Liver (tissue), 9 donors: ENCODE measurements around the gene MEFV. TPM values are rescaled to one million over a fixed set of nuclear protein-coding genes. Genes with fewer than 3 reads are reported as not detected.

Source experiments
- DNase-seq: peaks from one replicate; pipeline ENCODE4 v3.0.0-alpha.2; 2017; ENCODE audit warnings: low spot score
- H3K27ac ChIP-seq, 2 donors: one replicate each; pipeline ENCODE4 v1.7.0; 2013; ENCODE audit warnings: inconsistent platforms in 2 of 2, low read length in 2 of 2, control low read depth in 1 of 2, low read depth in 1 of 2, mild to moderate bottlenecking in 1 of 2
- H3K27me3 ChIP-seq, 4 donors: one replicate each; pipeline versions ENCODE4 v1.6.1 to v1.7.0; 2013; ENCODE audit warnings: low read length in 3 of 4, inconsistent platforms in 1 of 4, mild to moderate bottlenecking in 1 of 4, moderate library complexity in 1 of 4; ENCODE audit not compliant: control insufficient read depth in 4 of 4, insufficient read depth in 4 of 4
- H3K36me3 ChIP-seq, 4 donors: one replicate each; pipeline versions ENCODE4 v1.6.1 to v1.7.0; 2013; ENCODE audit warnings: low read length in 3 of 4, mild to moderate bottlenecking in 3 of 4, low read depth in 1 of 4, moderate library complexity in 1 of 4; ENCODE audit not compliant: control insufficient read depth in 4 of 4, insufficient read depth in 3 of 4
- H3K4me1 ChIP-seq, 4 donors: one replicate each; pipeline versions ENCODE4 v1.6.1 to v1.7.0; 2013; ENCODE audit warnings: low read length in 3 of 4, mild to moderate bottlenecking in 3 of 4, moderate library complexity in 1 of 4; ENCODE audit not compliant: control insufficient read depth in 4 of 4, insufficient read depth in 4 of 4
- H3K4me3 ChIP-seq, 3 donors: one replicate each; pipeline versions ENCODE4 v1.6.1 to v1.7.0; 2013; ENCODE audit warnings: low read length in 3 of 3, control low read depth in 1 of 3, low read depth in 1 of 3, mild to moderate bottlenecking in 1 of 3
- H3K9ac ChIP-seq, 2 donors: one replicate each; pipeline ENCODE4 v1.7.0; 2013; ENCODE audit warnings: low read length in 2 of 2, mild to moderate bottlenecking in 2 of 2, moderate library complexity in 2 of 2, control low read depth in 1 of 2, low read depth in 1 of 2
- H3K9me3 ChIP-seq, 4 donors: one replicate each; pipeline versions ENCODE4 v1.6.1 to v1.7.0; 2013; ENCODE audit warnings: low read length in 3 of 4; ENCODE audit not compliant: control insufficient read depth in 4 of 4
- ATF3 ChIP-seq: IDR thresholded peaks from 2 replicates; pipeline ENCODE4 v1.6.1; 2016; ENCODE audit warnings: antibody characterized with exemption
- CTCF ChIP-seq: fragments of 150-350 bp; IDR thresholded peaks from 2 replicates; pipeline ENCODE4 v1.5.1; 2017; ENCODE audit warnings: improper control_type of control experiment, low read depth, low read length; ENCODE audit not compliant: missing input control
- EGR1 ChIP-seq, 2 donors: IDR thresholded peaks; 2 replicates each; pipeline ENCODE4 v1.6.1; 2016 to 2018; ENCODE audit warnings: antibody characterized with exemption in 2 of 2, low read depth in 2 of 2
- FOXA1 ChIP-seq: IDR thresholded peaks from 2 replicates; pipeline ENCODE4 v1.6.1; 2016; ENCODE audit warnings: antibody characterized with exemption
- FOXA2 ChIP-seq: IDR thresholded peaks from 2 replicates; pipeline ENCODE4 v1.6.1; 2016; ENCODE audit warnings: antibody characterized with exemption
- GABPA ChIP-seq, 2 donors: IDR thresholded peaks in 1 of 2; conservative IDR thresholded peaks in 1 of 2; 2 replicates each; pipeline ENCODE4 v1.6.1; 2016; ENCODE audit warnings: antibody characterized with exemption in 2 of 2, mild to moderate bottlenecking in 1 of 2, moderate library complexity in 1 of 2
- HNF4A ChIP-seq, 2 donors: conservative IDR thresholded peaks; 2 replicates each; pipeline ENCODE4 v1.6.1; 2016; ENCODE audit warnings: antibody characterized with exemption in 2 of 2, mild to moderate bottlenecking in 2 of 2
- HNF4G ChIP-seq: IDR thresholded peaks from 2 replicates; pipeline ENCODE4 v1.6.1; 2016; ENCODE audit warnings: antibody characterized with exemption
- JUND ChIP-seq, 2 donors: IDR thresholded peaks; 2 replicates each; pipeline ENCODE4 v1.6.1; 2016; ENCODE audit warnings: antibody characterized with exemption in 2 of 2
- MAX ChIP-seq: IDR thresholded peaks from 2 replicates; pipeline ENCODE4 v1.6.1; 2016; ENCODE audit warnings: antibody characterized with exemption
- NR2F2 ChIP-seq: IDR thresholded peaks from 2 replicates; pipeline ENCODE4 v1.6.1; 2016; ENCODE audit warnings: antibody characterized with exemption
- RAD21 ChIP-seq, 2 donors: IDR thresholded peaks; 2 replicates each; pipeline ENCODE4 v1.6.1; 2016; ENCODE audit warnings: antibody characterized with exemption in 2 of 2, mild to moderate bottlenecking in 2 of 2
- REST ChIP-seq: IDR thresholded peaks from 2 replicates; pipeline ENCODE4 v1.6.1; 2016; ENCODE audit warnings: antibody characterized with exemption, mild to moderate bottlenecking
- RXRA ChIP-seq, 2 donors: IDR thresholded peaks; 2 replicates each; pipeline ENCODE4 v1.6.1; 2017 to 2018; ENCODE audit warnings: antibody characterized with exemption in 2 of 2, mild to moderate bottlenecking in 1 of 2
- SP1 ChIP-seq: IDR thresholded peaks from 2 replicates; pipeline ENCODE4 v1.6.1; 2018; ENCODE audit warnings: antibody characterized with exemption, mild to moderate bottlenecking
- TAF1 ChIP-seq: conservative IDR thresholded peaks from 2 replicates; pipeline ENCODE4 v1.6.1; 2016; ENCODE audit warnings: antibody characterized with exemption, mild to moderate bottlenecking
- YY1 ChIP-seq: IDR thresholded peaks from 2 replicates; pipeline ENCODE4 v1.6.1; 2016; ENCODE audit warnings: antibody characterized with exemption, mild to moderate bottlenecking
- ZBTB33 ChIP-seq: IDR thresholded peaks from 2 replicates; pipeline ENCODE4 v1.6.1; 2016; ENCODE audit warnings: antibody characterized with exemption
- WGBS: extraction: QIAGEN DNeasy Blood & Tissue Kit; methylation state at CpG from one replicate; pipeline ENCODE4 v1.1.7; 2013; 5-methylcytosine and 5-hydroxymethylcytosine counted together
- polyA plus RNA-seq, 2 donors: library from polyadenylated mRNA; stranded (reverse) in 1 of 2; unstranded in 1 of 2; fragments of 200-250 nt in 1 of 2; fragments of >200 nt in 1 of 2; fragmentation: Nextera tagmentation in 1 of 2; extraction: Ambion mirVana in 1 of 2; gene quantifications; one replicate each; pipeline versions ENCODE4 v1.2.1 to v1.2.3, GENCODE V29; 2013 to 2015
- total RNA-seq, 2 donors: library from RNA; depleted of rRNA; stranded (reverse); fragments of >200 nt; gene quantifications; one replicate each; pipeline ENCODE4 v1.2.3, GENCODE V29; 2014
- donor health status: healthy.
- donor health status: healthy.
- donor health status: healthy.
- donor health status: healthy.
- donor health status: healthy.

MEFV gene
- total and polyA plus RNA-seq, 4 donors: 0.33 to 3.3 (median 0.79) TPM

- no peak for DNase-seq
- WGBS: 67% methylated on average over 1 of the region's 1 CpG
- Histone ChIP-seq H3K4me3 (no peak overlapping the region), H3K9me3 (peaks cover 0 to 2% (median 0%) of the 10 kb centered on the region in 4 donors), H3K27ac (no peak overlapping the region), H3K4me1 (no peaks in the 10 kb centered on the region), H3K36me3 (peaks cover 0 to 3% (median 1%) of the 10 kb centered on the region in 4 donors), H3K9ac (no peak overlapping the region), H3K27me3 (no peaks in the 10 kb centered on the region)
- TF ChIP-seq FOXA2 (no peak), EGR1 (IDR thresholded peaks at IDR 0.05; ENCODE audit: low read depth in 2 of 2) (no peak), RAD21 (IDR thresholded peaks at IDR 0.05) (no peak), HNF4A (conservative IDR thresholded peaks at IDR 0.05) (no peak), SP1 (no peak), FOXA1 (no peak), ATF3 (no peak), TAF1 (no peak), NR2F2 (no peak), YY1 (no peak), MAX (no peak), REST (no peak), GABPA (IDR thresholded peaks at IDR 0.05 in 1 of 2, conservative IDR thresholded peaks at IDR 0.05 in 1 of 2) (no peak), HNF4G (no peak), RXRA (IDR thresholded peaks at IDR 0.05) (no peak), ZBTB33 (no peak), CTCF (no peak), JUND (IDR thresholded peaks at IDR 0.05) (no peak)
These were observed 7.4 kb downstream of the MEFV start for GRCh38 chr16:3249020-3249419.
